ENCODE data around the gene DPP3. TPM values are rescaled to one million over a fixed set of nuclear protein-coding genes. Genes with fewer than 3 reads are reported as not detected.

Gene DPP3
- total RNA-seq, 1 experiment from 2014 or later: 86.7 TPM

DNA sequence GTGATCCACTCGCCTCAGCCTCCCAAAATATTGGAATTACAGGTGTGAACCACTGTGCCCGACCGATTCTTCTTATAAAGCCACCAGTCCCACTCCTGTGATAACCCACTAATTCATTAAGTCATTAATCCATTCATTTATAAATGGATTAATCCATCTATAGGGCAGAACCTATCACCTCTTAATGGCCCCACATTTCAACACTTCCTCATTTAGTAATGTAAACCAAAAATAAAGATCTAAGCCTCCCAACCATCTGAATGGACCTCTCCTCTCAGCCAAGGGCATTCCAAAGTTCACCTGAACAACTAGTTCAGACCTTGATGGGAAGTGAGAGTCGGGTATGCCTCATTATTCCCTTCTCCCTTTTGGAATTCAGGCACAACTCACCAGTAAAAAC is 31.7 kb upstream of the DPP3 start (continued):
- TF ChIP-seq CREM (CRISPR knock-in tag; IDR thresholded peaks at IDR 0.05) (no peak), JAZF1 (CRISPR knock-in tag; IDR thresholded peaks at IDR 0.05) (no peak), E2F4 (CRISPR knock-in tag; IDR thresholded peaks at IDR 0.05; ENCODE audit: borderline replicate concordance, low read depth) (no peak)

DNA sequence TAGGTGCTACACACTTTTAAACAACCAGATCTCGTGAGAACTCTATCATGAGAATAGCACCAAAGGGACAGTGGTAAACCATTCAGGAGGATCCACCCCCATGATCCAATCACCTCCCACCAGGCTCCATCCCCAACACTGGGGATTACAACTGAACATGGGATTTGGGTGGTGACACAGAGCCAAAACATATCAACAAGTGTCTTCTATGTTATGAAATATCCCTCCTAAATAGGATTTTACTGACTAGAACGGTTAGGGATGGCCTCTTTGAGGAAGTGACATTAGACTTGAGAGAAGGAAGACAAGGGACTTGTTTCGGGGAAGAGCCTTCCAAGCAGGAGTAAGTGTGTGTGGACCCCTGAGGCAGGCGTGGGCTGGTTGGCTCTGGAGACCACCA is 29.7 kb upstream of the DPP3 start:
- no peak overlapping the region for H3K4me3 Mint-ChIP-seq
- peaks cover 8% of the 10 kb centered on the region for H3K27me3 Mint-ChIP-seq (ENCODE audit: low read depth)
- no peak for DNase-seq (ENCODE audit: low spot score)
- CTCF ChIA-PET: interaction anchor here (1.0 kb wide), 1 partner anchor 12 kb away, joined by 7 read pairs; the partner anchor contains the start of gene MRPL11
- peaks cover 2% of the 10 kb centered on the region; the same call in 1 of the 2 replicates for H3K36me3 Mint-ChIP-seq
- H3K27ac Mint-ChIP-seq: no peak overlapping the region
- no peak for ATAC-seq
- peaks cover 13% of the 10 kb centered on the region for H3K9me3 Mint-ChIP-seq
- H3K4me1 Mint-ChIP-seq: peaks cover 28% of the 10 kb centered on the region
- POLR2A ChIA-PET: no interaction called here
- TF ChIP-seq CREM (CRISPR knock-in tag; IDR thresholded peaks at IDR 0.05) (no peak), ZNF671 (CRISPR knock-in tag; IDR thresholded peaks at IDR 0.05) (no peak), RELA (CRISPR knock-in tag; IDR thresholded peaks at IDR 0.05; ENCODE audit: borderline replicate concordance) (no peak), MXD4 (CRISPR knock-in tag; IDR thresholded peaks at IDR 0.05; ENCODE audit: borderline replicate concordance) (no peak), ZMAT4 (CRISPR knock-in tag; IDR thresholded peaks at IDR 0.05) (no peak), ZBTB21 (CRISPR knock-in tag; IDR thresholded peaks at IDR 0.05; ENCODE audit: borderline replicate concordance) (no peak), IRF1 (CRISPR knock-in tag; IDR thresholded peaks at IDR 0.05) (no peak), ETV6 (CRISPR knock-in tag; IDR thresholded peaks at IDR 0.05) (no peak), FOXJ3 (CRISPR knock-in tag; IDR thresholded peaks at IDR 0.05; ENCODE audit: borderline replicate concordance) (no peak), NFATC4 (CRISPR knock-in tag; IDR thresholded peaks at IDR 0.05) (no peak), ATF3 (CRISPR knock-in tag; conservative IDR thresholded peaks at IDR 0.05) (no peak), MLX (CRISPR knock-in tag; IDR thresholded peaks at IDR 0.05) (no peak)

- DNase-seq (ENCODE audit: low spot score) (no peak), ATAC-seq (no peak)
- POLR2A ChIA-PET: no interaction called here
- no peak overlapping the region for H3K27ac Mint-ChIP-seq
- CTCF ChIA-PET: interaction anchor here (1.7 kb wide), 1 partner anchor 12 kb away, joined by 7 read pairs; the partner anchor contains the start of gene MRPL11
- H3K9me3 Mint-ChIP-seq: peaks cover 10% of the 10 kb centered on the region
- no peak overlapping the region for H3K4me3 Mint-ChIP-seq
- no peak for TF ChIP-seq ZNF138 (CRISPR knock-in tag; conservative IDR thresholded peaks at IDR 0.05)
- no peak for TF ChIP-seq NFATC4 (CRISPR knock-in tag; IDR thresholded peaks at IDR 0.05)
- no peak for TF ChIP-seq ZNF121 (CRISPR knock-in tag; IDR thresholded peaks at IDR 0.05)
- TF ChIP-seq KAT7 (CRISPR knock-in tag; IDR thresholded peaks at IDR 0.05; ENCODE audit: borderline replicate concordance): no peak
- TF ChIP-seq TCF7 (CRISPR knock-in tag; IDR thresholded peaks at IDR 0.05; ENCODE audit: low read depth): no peak
- no peak for TF ChIP-seq TP53 (CRISPR knock-in tag; IDR thresholded peaks at IDR 0.05)
- no peak for TF ChIP-seq NR2C2 (CRISPR knock-in tag; IDR thresholded peaks at IDR 0.05)
- TF ChIP-seq, protein P1, sequence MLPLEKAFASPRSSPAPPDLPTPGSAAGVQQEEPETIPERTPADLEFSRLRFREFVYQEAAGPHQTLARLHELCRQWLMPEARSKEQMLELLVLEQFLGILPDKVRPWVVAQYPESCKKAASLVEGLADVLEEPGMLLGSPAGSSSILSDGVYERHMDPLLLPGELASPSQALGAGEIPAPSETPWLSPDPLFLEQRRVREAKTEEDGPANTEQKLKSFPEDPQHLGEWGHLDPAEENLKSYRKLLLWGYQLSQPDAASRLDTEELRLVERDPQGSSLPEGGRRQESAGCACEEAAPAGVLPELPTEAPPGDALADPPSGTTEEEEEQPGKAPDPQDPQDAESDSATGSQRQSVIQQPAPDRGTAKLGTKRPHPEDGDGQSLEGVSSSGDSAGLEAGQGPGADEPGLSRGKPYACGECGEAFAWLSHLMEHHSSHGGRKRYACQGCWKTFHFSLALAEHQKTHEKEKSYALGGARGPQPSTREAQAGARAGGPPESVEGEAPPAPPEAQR (CRISPR knock-in tag; IDR thresholded peaks at IDR 0.05): no peak
- peaks cover 8% of the 10 kb centered on the region for H3K27me3 Mint-ChIP-seq (ENCODE audit: low read depth)
- peaks cover 17% of the 10 kb centered on the region for H3K4me1 Mint-ChIP-seq
- H3K36me3 Mint-ChIP-seq: no peaks in the 10 kb centered on the region
Observed at GRCh38 chr11:66451663-66452062, 28.6 kb upstream of the DPP3 start.

Data from WTC11 (cell line).